GM20000 (cell line): ENCODE measurements around the gene KIAA0319L.

Experiments
- DNase-seq: peaks from one replicate; pipeline ENCODE4 v3.0.0; 2012; ENCODE audit warnings: low spot score
- TF ChIP-seq, protein P1 (sequence below): IDR thresholded peaks from 2 replicates; pipeline ENCODE4 v1.5.1; 2012; ENCODE audit warnings: mild to moderate bottlenecking, control low read depth; ENCODE audit errors: extremely low read depth, missing control alignments

KIAA0319L gene

DNA sequence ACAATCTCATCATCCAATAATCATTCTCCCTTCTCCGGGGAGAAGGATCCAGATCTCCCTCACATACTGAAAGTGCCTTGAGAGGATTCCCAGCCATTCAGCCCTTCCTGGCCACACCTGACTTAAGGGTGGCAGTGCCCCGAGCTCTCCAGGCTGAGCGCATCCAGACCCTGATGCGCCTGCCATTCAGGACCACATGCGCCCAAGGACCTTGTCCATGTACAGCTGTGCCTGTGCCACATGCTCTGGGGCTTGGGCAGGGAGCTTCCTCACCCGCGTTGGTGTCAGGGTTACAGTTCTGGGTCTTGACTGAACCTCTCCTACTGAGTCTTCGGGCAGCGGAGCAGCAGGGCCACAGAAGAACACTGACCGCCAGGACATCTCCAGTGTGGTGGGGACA is 121.1 kb downstream of the KIAA0319L start:
- TF ChIP-seq, protein P1, sequence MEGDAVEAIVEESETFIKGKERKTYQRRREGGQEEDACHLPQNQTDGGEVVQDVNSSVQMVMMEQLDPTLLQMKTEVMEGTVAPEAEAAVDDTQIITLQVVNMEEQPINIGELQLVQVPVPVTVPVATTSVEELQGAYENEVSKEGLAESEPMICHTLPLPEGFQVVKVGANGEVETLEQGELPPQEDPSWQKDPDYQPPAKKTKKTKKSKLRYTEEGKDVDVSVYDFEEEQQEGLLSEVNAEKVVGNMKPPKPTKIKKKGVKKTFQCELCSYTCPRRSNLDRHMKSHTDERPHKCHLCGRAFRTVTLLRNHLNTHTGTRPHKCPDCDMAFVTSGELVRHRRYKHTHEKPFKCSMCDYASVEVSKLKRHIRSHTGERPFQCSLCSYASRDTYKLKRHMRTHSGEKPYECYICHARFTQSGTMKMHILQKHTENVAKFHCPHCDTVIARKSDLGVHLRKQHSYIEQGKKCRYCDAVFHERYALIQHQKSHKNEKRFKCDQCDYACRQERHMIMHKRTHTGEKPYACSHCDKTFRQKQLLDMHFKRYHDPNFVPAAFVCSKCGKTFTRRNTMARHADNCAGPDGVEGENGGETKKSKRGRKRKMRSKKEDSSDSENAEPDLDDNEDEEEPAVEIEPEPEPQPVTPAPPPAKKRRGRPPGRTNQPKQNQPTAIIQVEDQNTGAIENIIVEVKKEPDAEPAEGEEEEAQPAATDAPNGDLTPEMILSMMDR: no peak
- DNase-seq: no peak

DNA sequence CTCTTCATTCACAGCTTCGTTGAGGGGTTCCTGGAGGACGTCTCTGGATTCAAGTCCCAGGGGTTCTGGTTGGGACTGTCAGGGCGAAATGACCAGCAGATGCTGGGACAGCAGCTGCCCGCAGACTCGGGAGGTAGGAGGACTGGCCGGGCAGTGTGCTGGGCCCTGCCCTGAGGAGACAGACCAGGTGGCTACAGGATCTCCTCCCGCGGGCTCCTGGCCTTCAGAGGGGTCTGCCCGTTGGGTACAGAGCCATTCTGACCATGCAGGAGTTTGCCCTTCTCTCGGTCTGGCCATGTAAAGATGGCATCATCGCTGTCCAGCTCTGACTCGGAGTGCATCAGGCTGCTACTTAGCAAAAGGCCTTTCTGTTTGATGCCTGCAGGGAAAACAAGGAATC is 122.5 kb downstream of the KIAA0319L start:
- TF ChIP-seq, protein P1: no peak
- no peak for DNase-seq

DNA sequence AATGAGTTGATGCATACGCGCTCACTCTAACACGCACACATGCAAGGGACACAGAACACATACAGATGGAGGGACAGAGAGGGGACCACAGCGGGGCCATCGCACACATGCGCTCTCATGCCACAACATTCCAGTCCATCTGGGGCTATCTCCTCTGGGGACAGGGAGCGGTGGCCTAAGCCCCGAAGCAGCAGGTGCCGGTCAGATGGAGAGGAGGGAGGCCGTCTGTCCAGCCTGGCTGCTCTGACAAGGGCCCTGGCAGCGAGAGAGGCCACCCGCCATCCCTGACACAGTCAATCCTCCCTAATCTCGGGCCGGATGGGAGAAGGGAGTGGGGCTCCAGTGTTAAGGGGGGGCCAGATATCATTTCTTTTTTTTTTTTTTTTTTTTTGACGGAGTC is 123.5 kb downstream of the KIAA0319L start:
- no peak for DNase-seq
- TF ChIP-seq, protein P1: no peak

DNA sequence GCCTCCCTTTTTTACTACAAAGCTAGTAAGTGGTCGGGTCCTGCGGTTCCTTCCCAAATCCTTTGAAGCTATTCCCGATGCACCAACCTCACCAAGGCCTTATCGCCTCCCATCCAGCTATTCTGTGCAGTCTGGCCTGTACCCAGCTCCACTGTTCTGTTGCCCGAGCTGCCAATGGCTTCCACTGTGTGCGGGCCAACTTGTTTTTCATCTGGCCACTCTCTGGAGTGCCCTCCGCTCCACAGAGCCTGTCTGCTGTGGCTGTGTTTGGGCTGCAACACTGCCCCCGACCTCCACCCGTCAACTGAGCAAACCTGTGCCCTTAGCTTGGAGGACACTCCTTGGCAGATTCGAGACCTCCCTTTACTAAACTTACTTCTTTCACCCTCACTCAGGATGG is 125.0 kb downstream of the KIAA0319L start:
- no peak for DNase-seq
- TF ChIP-seq, protein P1: no peak

DNA sequence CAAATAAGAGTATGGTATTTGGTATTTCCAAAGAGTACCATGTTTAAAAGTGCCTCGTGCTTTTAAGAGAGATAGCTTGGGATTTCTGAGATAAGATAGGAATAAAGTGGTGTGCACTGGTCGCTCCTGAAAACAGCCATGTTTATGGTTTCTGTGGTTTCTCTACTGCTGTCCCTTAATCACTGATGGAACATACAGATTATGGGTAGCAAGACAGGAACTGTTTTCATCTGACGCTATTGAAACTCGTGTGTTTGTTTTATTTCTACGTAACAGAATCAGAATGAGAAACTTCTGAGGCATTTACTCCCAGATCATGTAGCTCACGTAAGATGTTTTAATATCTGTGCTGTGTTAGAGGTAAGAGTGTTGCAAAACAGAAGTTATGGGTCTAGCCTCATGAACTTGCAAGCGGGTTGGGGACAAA is 126.0 kb downstream of the KIAA0319L start:
- TF ChIP-seq, protein P1: no peak
- DNase-seq: no peak

DNA sequence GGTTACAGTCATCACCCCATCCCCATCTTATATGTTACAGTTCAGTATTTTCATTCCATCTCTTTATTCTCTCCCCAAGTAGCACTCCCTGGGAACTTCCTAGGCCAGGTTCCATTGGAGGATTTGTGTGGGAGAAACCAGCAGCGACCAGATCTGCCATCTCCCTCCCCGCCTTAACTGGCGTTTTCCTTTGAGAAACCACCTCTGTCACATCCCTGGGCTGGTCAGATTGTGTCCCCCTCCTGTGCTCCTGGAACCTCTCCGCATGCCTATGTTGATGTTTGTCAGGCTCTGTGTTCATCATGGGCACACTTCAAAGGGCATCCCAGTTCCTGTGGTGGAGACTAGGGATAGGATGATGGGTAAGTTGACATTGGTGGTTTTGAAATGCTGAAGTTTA is 126.4 kb downstream of the KIAA0319L start:
- no peak for DNase-seq
- TF ChIP-seq, protein P1: no peak

DNA sequence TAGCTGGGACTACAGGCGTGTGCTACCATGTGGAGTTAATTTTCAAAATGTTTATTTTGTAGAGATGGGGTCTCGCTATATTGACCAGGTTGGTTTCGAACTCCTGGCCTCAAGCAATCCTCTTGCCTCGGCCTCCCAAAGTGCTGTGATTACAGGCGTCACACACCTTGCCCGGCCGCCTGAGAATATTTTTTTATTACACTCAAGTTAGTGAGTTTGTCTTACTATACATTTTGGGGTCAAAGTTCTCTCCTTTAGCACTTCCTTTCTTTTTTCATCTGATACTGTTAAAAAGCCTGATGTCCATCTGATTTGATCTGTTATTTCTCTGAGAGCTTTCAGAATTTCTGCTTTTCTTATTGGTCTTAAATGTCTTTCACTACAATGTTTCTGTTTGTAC is 128.8 kb downstream of the KIAA0319L start:
- TF ChIP-seq, protein P1: no peak
- no peak for DNase-seq
